ENCODE measurements around the gene POLE3.

DNA sequence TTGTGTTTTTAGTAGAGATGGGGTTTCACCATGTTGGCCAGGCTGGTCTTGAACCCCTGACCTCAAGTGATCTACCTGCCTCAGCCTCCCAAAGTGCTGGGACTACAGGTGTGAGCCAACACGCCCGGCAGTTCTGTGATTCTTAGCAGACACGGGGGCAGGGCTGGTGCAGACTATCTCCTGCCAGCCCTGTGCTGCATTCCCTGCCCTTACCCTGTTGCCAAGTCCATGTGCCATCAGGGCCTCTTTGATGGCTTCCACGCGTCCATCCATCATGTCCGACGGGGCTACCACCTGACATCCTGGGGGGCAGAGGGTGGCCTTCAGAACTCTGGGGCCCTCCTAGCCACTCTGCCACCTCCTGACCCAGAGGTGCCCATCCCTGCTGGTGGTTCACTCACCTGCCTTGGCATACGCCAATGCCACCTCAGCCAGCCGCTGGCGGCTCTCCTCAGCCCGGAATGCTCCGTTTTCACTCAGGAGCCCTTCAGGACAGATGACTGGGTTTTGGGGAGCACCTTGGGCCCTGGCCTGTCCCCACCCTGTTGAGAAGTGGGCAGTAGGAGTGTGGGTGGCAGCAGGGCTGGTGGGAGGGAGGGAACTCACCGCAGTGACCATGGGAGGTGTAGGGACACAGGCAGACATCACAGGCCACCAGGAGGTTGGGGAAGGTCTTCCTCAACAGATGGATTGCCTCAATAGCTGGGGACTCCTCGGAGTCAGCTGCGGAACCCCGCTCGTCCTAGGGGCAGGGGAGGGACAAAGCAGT lies 20.1 kb downstream of the POLE3 start:
- no peak for TF ChIP-seq CTCF (IDR thresholded peaks at IDR 0.05)
- no peak for TF ChIP-seq POLR2A (IDR thresholded peaks at IDR 0.05)
- no peak for TF ChIP-seq EP300 (IDR thresholded peaks at IDR 0.05)

All from tibial nerve (tissue), 4 donors.